ENCODE results near the gene FRMD4A.

The FRMD4A gene

GRCh38 chr10:13632884-13633440 lies 697.8 kb downstream of the FRMD4A start:
- peak overlapping the region; percentile 83 for H3K27ac ChIP-seq
- no peak for TF ChIP-seq CTCF (conservative IDR thresholded peaks at IDR 0.05)

GRCh38 chr10:13632440-13632839 lies 698.3 kb downstream of the FRMD4A start:
- peak overlapping the region; percentile 83; the same call in 1 of the 2 replicates for H3K27ac ChIP-seq
- no peak for TF ChIP-seq CTCF (conservative IDR thresholded peaks at IDR 0.05)

- no peak for TF ChIP-seq CTCF (conservative IDR thresholded peaks at IDR 0.05)
- peak overlapping the region; percentile 83 for H3K27ac ChIP-seq
Observed at GRCh38 chr10:13631594-13631993, 699.1 kb downstream of the FRMD4A start.

GRCh38 chr10:13630231-13630630 lies 700.5 kb downstream of the FRMD4A start:
- no peak for TF ChIP-seq CTCF (conservative IDR thresholded peaks at IDR 0.05)
- peak overlapping the region; percentile 83 for H3K27ac ChIP-seq

GRCh38 chr10:13629116-13629515 lies 701.6 kb downstream of the FRMD4A start:
- TF ChIP-seq CTCF (conservative IDR thresholded peaks at IDR 0.05) = no peak
- H3K27ac ChIP-seq = peak overlapping the region; percentile 83

- no peak for TF ChIP-seq CTCF (conservative IDR thresholded peaks at IDR 0.05)
- peak overlapping the region; percentile 83 for H3K27ac ChIP-seq
Observed at GRCh38 chr10:13628661-13629060, 702.1 kb downstream of the FRMD4A start.

GRCh38 chr10:13627459-13628310 lies 703.0 kb downstream of the FRMD4A start:
- no peak for TF ChIP-seq CTCF (conservative IDR thresholded peaks at IDR 0.05)
- H3K27ac ChIP-seq = peak overlapping the region; percentile 83

Data from VCaP (cell line).